ENCODE measurements around the gene EEF1AKMT1.
"Not testable (repeated sequence)": the region's sequence is repeated elsewhere in the genome, so short reads cannot be mapped to it uniquely, and the experiment has no call there.

EEF1AKMT1 gene

GRCh38 chr13:20776751-20777150, 3.0 kb upstream of the EEF1AKMT1 start:
- no peak for DNase-seq

- DNase-seq: no peak
Measured at GRCh38 chr13:20775961-20776360, 2.2 kb upstream of the EEF1AKMT1 start.

GRCh38 chr13:20774746-20775145, 985 bp upstream of the EEF1AKMT1 start:
- no peak for DNase-seq

- peak in 1 of 2 experiments; percentile 26 for DNase-seq
Measured at GRCh38 chr13:20772401-20773131, 1.2 kb downstream of the EEF1AKMT1 start.

- no peak for DNase-seq
Measured at GRCh38 chr13:20769834-20770233, 3.9 kb downstream of the EEF1AKMT1 start.

GRCh38 chr13:20769091-20769490, 4.7 kb downstream of the EEF1AKMT1 start:
- DNase-seq: no peak

GRCh38 chr13:20767309-20767943, 6.3 kb downstream of the EEF1AKMT1 start:
- no peak for DNase-seq

- DNase-seq: no peak
Measured at GRCh38 chr13:20760872-20761271, 12.9 kb downstream of the EEF1AKMT1 start.

GRCh38 chr13:20754009-20754408, 19.8 kb downstream of the EEF1AKMT1 start:
- DNase-seq: no peak

- no peak for DNase-seq
Measured at GRCh38 chr13:20749377-20749776, 24.4 kb downstream of the EEF1AKMT1 start.

- not testable (repeated sequence) for DNase-seq
Measured at GRCh38 chr13:20743830-20744404, 29.8 kb downstream of the EEF1AKMT1 start.

- DNase-seq: no peak
Measured at GRCh38 chr13:20740021-20740420, 33.7 kb downstream of the EEF1AKMT1 start.

GRCh38 chr13:20738616-20739015, 35.1 kb downstream of the EEF1AKMT1 start:
- no peak for DNase-seq

- DNase-seq: no peak
Measured at GRCh38 chr13:20729633-20730585, 43.9 kb downstream of the EEF1AKMT1 start.

GRCh38 chr13:20728579-20729311, 45.0 kb downstream of the EEF1AKMT1 start:
- DNase-seq: no peak

- no peak for DNase-seq
Measured at GRCh38 chr13:20727856-20728255, 45.9 kb downstream of the EEF1AKMT1 start.

GRCh38 chr13:20721454-20722357, 52.1 kb downstream of the EEF1AKMT1 start:
- DNase-seq: no peak

- DNase-seq: no peak
Measured at GRCh38 chr13:20721058-20721453, 52.7 kb downstream of the EEF1AKMT1 start.

- DNase-seq: no peak
Measured at GRCh38 chr13:20720499-20720898, 53.3 kb downstream of the EEF1AKMT1 start.

- DNase-seq: no peak
Measured at GRCh38 chr13:20719783-20720182, 54.0 kb downstream of the EEF1AKMT1 start.

GRCh38 chr13:20718958-20719566, 54.7 kb downstream of the EEF1AKMT1 start:
- no peak for DNase-seq

Data from AML-193 (cell line).